Neural cell (in vitro differentiated cells): Measurements from ENCODE around the gene NDUFA9. TPM values are rescaled to one million over a fixed set of nuclear protein-coding genes. Genes with fewer than 3 reads are reported as not detected.

ENCODE experiments used
- H2AFZ ChIP-seq: fragments of 200-600, 300-800 bp; sonication (generic), shearing (Covaris generic); 2 replicates; pipeline ENCODE4 v1.6.0; 2014; ENCODE audit warnings: low read depth, mild to moderate bottlenecking, antibody characterized with exemption, low read length, moderate library complexity
- H3F3A ChIP-seq: fragments of 200-600 bp; shearing (Covaris generic); 2 replicates; pipeline ENCODE4 v1.6.1; 2016; ENCODE audit warnings: mild to moderate bottlenecking, moderate library complexity, mixed read lengths, antibody characterized with exemption, low read length; ENCODE audit not compliant: insufficient read depth, poor library complexity, severe bottlenecking
- H3K27ac ChIP-seq: fragments of 200-600, 300-800 bp; sonication (generic), shearing (Covaris generic); 2 replicates; pipeline ENCODE4 v1.5.1; 2014; ENCODE audit warnings: mild to moderate bottlenecking, low read length, moderate library complexity
- H3K27me3 ChIP-seq: fragments of 300-800, 200-600 bp; sonication (generic), shearing (Covaris generic); 2 replicates; pipeline ENCODE4 v1.6.0; 2014; ENCODE audit warnings: mild to moderate bottlenecking, low read depth, low read length, moderate library complexity; ENCODE audit not compliant: insufficient read depth
- H3K36me3 ChIP-seq: fragments of 300-800, 200-600 bp; sonication (generic), shearing (Covaris generic); 2 replicates; pipeline ENCODE4 v1.5.1; 2014; ENCODE audit warnings: mild to moderate bottlenecking, antibody characterized with exemption, low read length, moderate library complexity; ENCODE audit not compliant: insufficient read depth
- H3K4me2 ChIP-seq: fragments of 300-800, 200-600 bp; sonication (generic), shearing (Covaris generic); 2 replicates; pipeline ENCODE4 v1.6.0; 2014; ENCODE audit warnings: mild to moderate bottlenecking, low read length
- H3K4me3 ChIP-seq: fragments of 300-800, 200-600 bp; sonication (generic), shearing (Covaris generic); 2 replicates; pipeline ENCODE4 v1.5.1; 2014; ENCODE audit warnings: mild to moderate bottlenecking, low read length, moderate library complexity
- H3K79me2 ChIP-seq: fragments of 200-600 bp; shearing (Covaris generic); replicated peaks from 2 replicates; pipeline ENCODE4 v1.6.0; 2014; ENCODE audit warnings: mild to moderate bottlenecking, low read length, moderate library complexity; ENCODE audit not compliant: insufficient read depth
- H3K9ac ChIP-seq: fragments of 300-800, 200-600 bp; sonication (generic), shearing (Covaris generic); 2 replicates; pipeline ENCODE4 v1.6.1; 2016; ENCODE audit warnings: mild to moderate bottlenecking, low read length, mixed read lengths
- H3K9me2 ChIP-seq: fragments of 200-600 bp; shearing (Covaris generic); 2 replicates; pipeline ENCODE4 v1.6.1; 2016; ENCODE audit warnings: mild to moderate bottlenecking, low read length, mixed read lengths; ENCODE audit not compliant: insufficient read depth
- H3K9me3 ChIP-seq: fragments of 200-600, 300-800 bp; sonication (generic), shearing (Covaris generic); 2 replicates; pipeline ENCODE4 v1.6.1; 2016; ENCODE audit warnings: mild to moderate bottlenecking, mixed run types, low read length, moderate library complexity, mixed read lengths
- H4K20me1 ChIP-seq: fragments of 200-600 bp; shearing (Covaris generic); 2 replicates; pipeline ENCODE4 v1.6.1; 2016; ENCODE audit warnings: mild to moderate bottlenecking, mixed run types; ENCODE audit not compliant: insufficient read depth
- EP300 ChIP-seq: fragments of 450-650 bp; conservative IDR thresholded peaks from 2 replicates; pipeline ENCODE4 v1.6.1; 2014; ENCODE audit warnings: antibody characterized with exemption, mild to moderate bottlenecking, moderate library complexity; ENCODE audit not compliant: poor library complexity, severe bottlenecking
- EZH2 ChIP-seq: fragments of 200-600, 300-800 bp; shearing (Covaris generic), sonication (generic); IDR thresholded peaks from 2 replicates; pipeline ENCODE4 v1.6.1; 2014; ENCODE audit warnings: antibody characterized with exemption, low read length, borderline replicate concordance, mild to moderate bottlenecking; ENCODE audit not compliant: insufficient read depth, poor library complexity, severe bottlenecking
- MXI1 ChIP-seq: fragments of 450-650 bp; conservative IDR thresholded peaks from 2 replicates; pipeline ENCODE4 v1.6.1; 2014; ENCODE audit warnings: antibody characterized with exemption, mild to moderate bottlenecking; ENCODE audit not compliant: poor library complexity, severe bottlenecking
- POLR2AphosphoS5 ChIP-seq: IDR thresholded peaks from 2 replicates; pipeline ENCODE4 v1.6.1; 2012
- RAD21 ChIP-seq: fragments of 450-650 bp; conservative IDR thresholded peaks from 2 replicates; pipeline ENCODE4 v1.6.1; 2014; ENCODE audit warnings: antibody characterized with exemption, mild to moderate bottlenecking, moderate library complexity
- SMC3 ChIP-seq: fragments of 450-650 bp; conservative IDR thresholded peaks from 2 replicates; pipeline ENCODE4 v1.6.1; 2014; ENCODE audit warnings: antibody characterized with exemption, mild to moderate bottlenecking, moderate library complexity; ENCODE audit not compliant: poor library complexity
- TAF1 ChIP-seq: IDR thresholded peaks from 2 replicates; pipeline ENCODE4 v1.6.1; 2012; ENCODE audit warnings: low read depth
- polyA plus RNA-seq: library from polyadenylated mRNA; depleted of rRNA; stranded (reverse); fragments of >200 nt; gene quantifications from 2 replicates; pipeline ENCODE4 v1.2.3, GENCODE V29; 2014
- TF ChIP-seq, protein P1 (sequence below): IDR thresholded peaks from 2 replicates; pipeline ENCODE4 v1.6.1; 2012; ENCODE audit warnings: borderline replicate concordance
- TF ChIP-seq, protein P2 (sequence below): fragments of 450-650 bp; IDR thresholded peaks from 2 replicates; pipeline ENCODE4 v1.5.1; 2014; ENCODE audit warnings: antibody characterized with exemption, mild to moderate bottlenecking, moderate library complexity; ENCODE audit not compliant: poor library complexity, severe bottlenecking

The NDUFA9 gene
- polyA plus RNA-seq, 1 donor from 2014 or later, result 73.3 TPM

DNA sequence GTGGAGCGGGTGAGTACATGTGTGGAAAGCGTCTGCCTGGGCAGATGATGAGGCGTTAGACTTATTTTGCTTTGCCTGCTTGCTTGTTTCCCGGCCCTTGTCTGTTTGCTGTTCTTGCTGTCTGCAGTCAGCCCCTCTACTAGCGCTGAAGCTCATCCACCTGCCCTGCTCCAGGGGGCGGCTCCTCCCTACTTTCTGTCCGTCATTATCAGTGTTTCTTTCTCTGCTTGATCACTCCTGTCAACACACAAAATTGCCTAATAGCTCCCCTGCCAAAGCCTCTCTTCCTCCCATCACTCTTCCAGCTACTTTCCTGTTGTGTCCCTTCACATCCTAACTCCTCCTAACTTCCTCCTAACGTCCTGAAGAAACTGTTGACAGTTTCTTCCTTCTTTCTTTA, 36.4 kb downstream of the NDUFA9 start:
- Histone ChIP-seq H3K27me3 (no peaks in the 10 kb centered on the region), H3K36me3 (peaks cover 8% of the 10 kb centered on the region), H3K9ac (no peak overlapping the region), H3K79me2 (no peaks in the 10 kb centered on the region), H3K4me3 (no peak overlapping the region), H3K4me2 (no peak overlapping the region), H3F3A (no peaks in the 10 kb centered on the region), H3K9me3 (no peaks in the 10 kb centered on the region), H3K9me2 (no peaks in the 10 kb centered on the region), H3K27ac (no peak overlapping the region), H4K20me1 (no peaks in the 10 kb centered on the region), H2AFZ (no peak overlapping the region)
- no peak for TF ChIP-seq EZH2
- no peak for TF ChIP-seq EP300
- TF ChIP-seq POLR2AphosphoS5, result no peak
- TF ChIP-seq, protein P1, sequence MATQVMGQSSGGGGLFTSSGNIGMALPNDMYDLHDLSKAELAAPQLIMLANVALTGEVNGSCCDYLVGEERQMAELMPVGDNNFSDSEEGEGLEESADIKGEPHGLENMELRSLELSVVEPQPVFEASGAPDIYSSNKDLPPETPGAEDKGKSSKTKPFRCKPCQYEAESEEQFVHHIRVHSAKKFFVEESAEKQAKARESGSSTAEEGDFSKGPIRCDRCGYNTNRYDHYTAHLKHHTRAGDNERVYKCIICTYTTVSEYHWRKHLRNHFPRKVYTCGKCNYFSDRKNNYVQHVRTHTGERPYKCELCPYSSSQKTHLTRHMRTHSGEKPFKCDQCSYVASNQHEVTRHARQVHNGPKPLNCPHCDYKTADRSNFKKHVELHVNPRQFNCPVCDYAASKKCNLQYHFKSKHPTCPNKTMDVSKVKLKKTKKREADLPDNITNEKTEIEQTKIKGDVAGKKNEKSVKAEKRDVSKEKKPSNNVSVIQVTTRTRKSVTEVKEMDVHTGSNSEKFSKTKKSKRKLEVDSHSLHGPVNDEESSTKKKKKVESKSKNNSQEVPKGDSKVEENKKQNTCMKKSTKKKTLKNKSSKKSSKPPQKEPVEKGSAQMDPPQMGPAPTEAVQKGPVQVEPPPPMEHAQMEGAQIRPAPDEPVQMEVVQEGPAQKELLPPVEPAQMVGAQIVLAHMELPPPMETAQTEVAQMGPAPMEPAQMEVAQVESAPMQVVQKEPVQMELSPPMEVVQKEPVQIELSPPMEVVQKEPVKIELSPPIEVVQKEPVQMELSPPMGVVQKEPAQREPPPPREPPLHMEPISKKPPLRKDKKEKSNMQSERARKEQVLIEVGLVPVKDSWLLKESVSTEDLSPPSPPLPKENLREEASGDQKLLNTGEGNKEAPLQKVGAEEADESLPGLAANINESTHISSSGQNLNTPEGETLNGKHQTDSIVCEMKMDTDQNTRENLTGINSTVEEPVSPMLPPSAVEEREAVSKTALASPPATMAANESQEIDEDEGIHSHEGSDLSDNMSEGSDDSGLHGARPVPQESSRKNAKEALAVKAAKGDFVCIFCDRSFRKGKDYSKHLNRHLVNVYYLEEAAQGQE, result no peak
- TF ChIP-seq RAD21, result no peak
- no peak for TF ChIP-seq SMC3
- no peak for TF ChIP-seq MXI1
- TF ChIP-seq TAF1, result no peak

DNA sequence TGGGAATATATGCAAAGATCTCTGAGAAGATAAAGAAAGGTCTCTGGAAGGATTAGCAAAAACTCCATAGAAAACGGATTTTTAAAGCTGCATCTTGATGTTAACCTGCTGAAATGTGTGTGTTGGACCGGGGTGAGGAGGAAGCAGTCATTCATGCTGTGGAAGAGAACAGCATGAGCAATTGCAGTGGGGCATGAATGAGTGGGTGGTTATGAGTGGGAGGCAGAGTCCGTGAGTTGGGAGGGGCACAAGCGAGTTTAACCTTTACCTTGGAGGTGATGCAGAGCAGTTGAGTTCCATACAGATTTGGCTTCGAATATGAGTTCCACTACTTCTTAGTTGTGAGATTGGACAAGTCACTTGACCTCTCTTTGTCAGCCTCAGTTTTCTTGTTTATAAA, 41.8 kb downstream of the NDUFA9 start:
- H3K9me2 ChIP-seq, result no peaks in the 10 kb centered on the region

More for the DNA sequence above, 41.8 kb downstream of the NDUFA9 start:
- no peaks in the 10 kb centered on the region for H3K36me3 ChIP-seq
- H4K20me1 ChIP-seq, result no peaks in the 10 kb centered on the region
- H3F3A ChIP-seq, result no peaks in the 10 kb centered on the region
- H2AFZ ChIP-seq, result no peak overlapping the region
- no peaks in the 10 kb centered on the region for H3K9me3 ChIP-seq
- H3K79me2 ChIP-seq, result no peaks in the 10 kb centered on the region
- no peak overlapping the region for H3K4me3 ChIP-seq
- TF ChIP-seq, protein P2, sequence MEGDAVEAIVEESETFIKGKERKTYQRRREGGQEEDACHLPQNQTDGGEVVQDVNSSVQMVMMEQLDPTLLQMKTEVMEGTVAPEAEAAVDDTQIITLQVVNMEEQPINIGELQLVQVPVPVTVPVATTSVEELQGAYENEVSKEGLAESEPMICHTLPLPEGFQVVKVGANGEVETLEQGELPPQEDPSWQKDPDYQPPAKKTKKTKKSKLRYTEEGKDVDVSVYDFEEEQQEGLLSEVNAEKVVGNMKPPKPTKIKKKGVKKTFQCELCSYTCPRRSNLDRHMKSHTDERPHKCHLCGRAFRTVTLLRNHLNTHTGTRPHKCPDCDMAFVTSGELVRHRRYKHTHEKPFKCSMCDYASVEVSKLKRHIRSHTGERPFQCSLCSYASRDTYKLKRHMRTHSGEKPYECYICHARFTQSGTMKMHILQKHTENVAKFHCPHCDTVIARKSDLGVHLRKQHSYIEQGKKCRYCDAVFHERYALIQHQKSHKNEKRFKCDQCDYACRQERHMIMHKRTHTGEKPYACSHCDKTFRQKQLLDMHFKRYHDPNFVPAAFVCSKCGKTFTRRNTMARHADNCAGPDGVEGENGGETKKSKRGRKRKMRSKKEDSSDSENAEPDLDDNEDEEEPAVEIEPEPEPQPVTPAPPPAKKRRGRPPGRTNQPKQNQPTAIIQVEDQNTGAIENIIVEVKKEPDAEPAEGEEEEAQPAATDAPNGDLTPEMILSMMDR, result no peak
- no peak for TF ChIP-seq MXI1
- TF ChIP-seq, protein P1, result no peak
- TF ChIP-seq POLR2AphosphoS5, result no peak
- no peak overlapping the region for H3K9ac ChIP-seq
- no peak overlapping the region for H3K4me2 ChIP-seq
- H3K27ac ChIP-seq, result no peak overlapping the region
- H3K27me3 ChIP-seq, result no peaks in the 10 kb centered on the region

Other genes with a start within 250 kb of the NDUFA9 start
- not detected in 2 replicates for gene FGF6, start 203.3 kb upstream of the NDUFA9 start, polyA plus RNA-seq
- gene RAD51AP1, start 110.2 kb upstream of the NDUFA9 start, polyA plus RNA-seq, result 6.6 and 10.2 TPM in 2 replicates
- 13.2 and 22.0 TPM in 2 replicates for gene DYRK4, start 86.9 kb upstream of the NDUFA9 start, polyA plus RNA-seq
- gene AKAP3, start 63 bp upstream of the NDUFA9 start, polyA plus RNA-seq, result 0.46 and 1.6 TPM in 2 replicates
- gene GALNT8, start 71.3 kb downstream of the NDUFA9 start, polyA plus RNA-seq, result 25.8 and 25.9 TPM in 2 replicates